ENCODE data around the gene TCF19.

GRCh38 chr6:31179042-31179386 is 20.6 kb downstream of the TCF19 start:
- TF ChIP-seq CTCF (IDR thresholded peaks at IDR 0.05) = no peak
- TF ChIP-seq POLR2A (IDR thresholded peaks at IDR 0.05) = no peak

All from ovary (tissue), 3 donors.